Measurements from ENCODE around the gene DPM2. TPM values are rescaled to one million over a fixed set of nuclear protein-coding genes. Genes with fewer than 3 reads are reported as not detected.

DPM2 gene
- total and polyA plus RNA-seq, 2 experiments from 2014 or later, result 36.6 to 92.4 TPM

GRCh38 chr9:127968700-127969383, 31.2 kb upstream of the DPM2 start (continued):
- no peak for TF ChIP-seq ETS1 (IDR thresholded peaks at IDR 0.05)
- no peak for TF ChIP-seq REST (IDR thresholded peaks at IDR 0.05; ENCODE audit: unreplicated experiment)
- TF ChIP-seq ZNF114 (CRISPR knock-in tag; IDR thresholded peaks at IDR 0.05), result no peak

- H3K4me1 ChIP-seq (ENCODE audit: insufficient read depth), result peaks cover 30% of the 10 kb centered on the region
- peaks cover 98% of the 10 kb centered on the region for H3K79me2 ChIP-seq (replicated peaks; ENCODE audit: insufficient read depth)
- H3K4me3 Mint-ChIP-seq, result no peak overlapping the region
- H3K36me3 ChIP-seq (ENCODE audit: insufficient read depth), result no peaks in the 10 kb centered on the region
- H3K4me1 Mint-ChIP-seq, result peaks cover 85% of the 10 kb centered on the region
- peaks cover 21% of the 10 kb centered on the region for H3K27me3 Mint-ChIP-seq (ENCODE audit: insufficient read depth, low read depth, poor library complexity)
- no peak overlapping the region for H3K4me2 ChIP-seq
- H3K27me3 ChIP-seq (ENCODE audit: insufficient read depth), result no peaks in the 10 kb centered on the region
- H3K9me3 Mint-ChIP-seq, result no peaks in the 10 kb centered on the region
- H2AFZ ChIP-seq, result no peak overlapping the region
- 0 out of 2 replicates have a peak, but pooled peaks cover 5% of the 10 kb centered on the region for H3F3A ChIP-seq (replicated peaks; ENCODE audit: low read depth)
- no peak for DNase-seq (ENCODE audit: low spot score)
- no peak for ATAC-seq
- no peak overlapping the region for H3K4me3 ChIP-seq
- no peaks in the 10 kb centered on the region for H3K9me2 ChIP-seq (ENCODE audit: insufficient read depth)
- H3K27ac ChIP-seq (ENCODE audit: low read depth), result no peak overlapping the region
- peaks cover 23% of the 10 kb centered on the region for H4K20me1 ChIP-seq (replicated peaks; ENCODE audit: insufficient read depth)
- peaks cover 3% of the 10 kb centered on the region; the same call in 2 of the 3 replicates for H3K36me3 Mint-ChIP-seq (ENCODE audit: low read depth)
- peak overlapping the region; percentile 11; the same call in 1 of the 2 replicates for H3K27ac Mint-ChIP-seq
- TF ChIP-seq ZNF331 (CRISPR knock-in tag; IDR thresholded peaks at IDR 0.05; ENCODE audit: low read depth) (no peak), CTCF (conservative IDR thresholded peaks at IDR 0.05; ENCODE audit: low read depth in 2 of 2) (no peak), EZH2phosphoT487 (IDR thresholded peaks at IDR 0.05; ENCODE audit: unreplicated experiment) (no peak), POLR2AphosphoS5 (IDR thresholded peaks at IDR 0.05; ENCODE audit: low read depth) (no peak)
Measured at GRCh38 chr9:127968042-127968441, 30.4 kb upstream of the DPM2 start.
